Hippocampal formation (tissue), 2 donors: ENCODE results near the gene B4GALT5.

Experiments used
- DNase-seq, 2 donors: peaks; one replicate each; lab custom pipeline; 2025; lab: John Stamatoyannopoulos, UW

Gene B4GALT5

GRCh38 chr20:49657118-49657901, 56.4 kb downstream of the B4GALT5 start:
- no peak for DNase-seq

GRCh38 chr20:49656304-49656703, 57.4 kb downstream of the B4GALT5 start:
- peak in 1 of 2 donors; percentile 38 for DNase-seq

GRCh38 chr20:49653925-49654434, 59.7 kb downstream of the B4GALT5 start:
- DNase-seq = no peak

GRCh38 chr20:49649672-49650071, 64.0 kb downstream of the B4GALT5 start:
- DNase-seq = no peak

GRCh38 chr20:49647550-49647949, 66.1 kb downstream of the B4GALT5 start:
- DNase-seq = no peak

GRCh38 chr20:49646528-49646927, 67.2 kb downstream of the B4GALT5 start:
- no peak for DNase-seq

GRCh38 chr20:49646126-49646525, 67.6 kb downstream of the B4GALT5 start:
- no peak for DNase-seq

- no peak for DNase-seq
Measured at GRCh38 chr20:49644980-49645565, 68.6 kb downstream of the B4GALT5 start.

GRCh38 chr20:49642816-49643215, 70.9 kb downstream of the B4GALT5 start:
- DNase-seq = no peak

- no peak for DNase-seq
Measured at GRCh38 chr20:49641683-49642656, 71.7 kb downstream of the B4GALT5 start.

- DNase-seq = no peak
Measured at GRCh38 chr20:49637046-49637637, 76.5 kb downstream of the B4GALT5 start.

GRCh38 chr20:49636447-49636846, 77.2 kb downstream of the B4GALT5 start:
- DNase-seq = no peak

- DNase-seq = no peak
Measured at GRCh38 chr20:49635866-49636265, 77.8 kb downstream of the B4GALT5 start.

GRCh38 chr20:49635166-49635565, 78.5 kb downstream of the B4GALT5 start:
- DNase-seq = peak in 1 of 2 donors; percentile 14

- no peak for DNase-seq
Measured at GRCh38 chr20:49634116-49634515, 79.6 kb downstream of the B4GALT5 start.

GRCh38 chr20:49633643-49634042, 80.0 kb downstream of the B4GALT5 start:
- DNase-seq = peak in 1 of 2 donors; percentile 22

GRCh38 chr20:49633023-49633422, 80.7 kb downstream of the B4GALT5 start:
- no peak for DNase-seq

GRCh38 chr20:49631856-49632418, 81.7 kb downstream of the B4GALT5 start:
- no peak for DNase-seq

GRCh38 chr20:49631061-49631716, 82.5 kb downstream of the B4GALT5 start:
- no peak for DNase-seq

GRCh38 chr20:49630396-49630951, 83.2 kb downstream of the B4GALT5 start:
- no peak for DNase-seq

GRCh38 chr20:49629606-49630005, 84.1 kb downstream of the B4GALT5 start:
- DNase-seq = no peak
